SKM-1 (cell line): ENCODE results near the gene ZFAND2B.

Experiments
- DNase-seq: peaks from one replicate; lab custom pipeline; 2025; ENCODE audit not compliant: unreplicated experiment; lab: John Stamatoyannopoulos, UW

ZFAND2B gene

GRCh38 chr2:219206328-219207133 is at the start of gene ZFAND2B:
ZFAND2B (plus strand) TSS chr2:219206782; CDS start chr2:219206988, 206 bp downstream.
- DNase-seq: peak; percentile 80

- no peak for DNase-seq
Measured at GRCh38 chr2:219157396-219157795, 49.2 kb upstream of the ZFAND2B start.

- no peak for DNase-seq
Measured at GRCh38 chr2:219158025-219158424, 48.6 kb upstream of the ZFAND2B start.

- DNase-seq: no peak
Measured at GRCh38 chr2:219158586-219158985, 48.0 kb upstream of the ZFAND2B start.

- no peak for DNase-seq
Measured at GRCh38 chr2:219159771-219160185, 46.8 kb upstream of the ZFAND2B start.

- peak; percentile 71 for DNase-seq
Measured at GRCh38 chr2:219160186-219161017, 46.2 kb upstream of the ZFAND2B start, which contains the start of gene NHEJ1. NHEJ1 (minus strand) TSS chr2:219160815; CDS start chr2:219158362, 2,453 bp downstream.

- DNase-seq: no peak
Measured at GRCh38 chr2:219161097-219161496, 45.5 kb upstream of the ZFAND2B start.

- DNase-seq: no peak
Measured at GRCh38 chr2:219163156-219163555, 43.4 kb upstream of the ZFAND2B start.

GRCh38 chr2:219165058-219165911 is 41.3 kb upstream of the ZFAND2B start:
- DNase-seq: no peak

- DNase-seq: no peak
Measured at GRCh38 chr2:219167997-219168396, 38.6 kb upstream of the ZFAND2B start.

GRCh38 chr2:219168526-219168925 is 38.1 kb upstream of the ZFAND2B start:
- no peak for DNase-seq

GRCh38 chr2:219168932-219169331 is 37.6 kb upstream of the ZFAND2B start:
- no peak for DNase-seq

GRCh38 chr2:219169930-219170654 is 36.5 kb upstream of the ZFAND2B start, which contains the start of gene SLC23A3:
SLC23A3 (minus strand) TSS chr2:219170029; CDS start chr2:219169984, 45 bp downstream.
- DNase-seq: no peak

- peak; percentile 30 for DNase-seq
Measured at GRCh38 chr2:219171231-219171651, 35.3 kb upstream of the ZFAND2B start.

- no peak for DNase-seq
Measured at GRCh38 chr2:219172231-219173154, 34.1 kb upstream of the ZFAND2B start.

- no peak for DNase-seq
Measured at GRCh38 chr2:219173176-219173575, 33.4 kb upstream of the ZFAND2B start.

GRCh38 chr2:219174146-219174545 is 32.4 kb upstream of the ZFAND2B start:
- DNase-seq: no peak

GRCh38 chr2:219174801-219175200 is 31.8 kb upstream of the ZFAND2B start:
- DNase-seq: no peak

GRCh38 chr2:219175486-219175885 is 31.1 kb upstream of the ZFAND2B start:
- DNase-seq: no peak
